ENCODE results near the gene MPG.
A peak's percentile ranks its signal among the peaks of the same experiment; 100 is the strongest.

Gene MPG

GRCh38 chr16:63998-64913 is 13.8 kb upstream of the MPG start:
- TF ChIP-seq CTCF (IDR thresholded peaks at IDR 0.05) = no peak
- H3K27ac Mint-ChIP-seq = no peak overlapping the region
- peaks cover 25% of the 10 kb centered on the region for H3K4me1 Mint-ChIP-seq
- H3K36me3 Mint-ChIP-seq (ENCODE audit: low read depth) = peaks cover 9% of the 10 kb centered on the region
- H3K4me3 Mint-ChIP-seq = no peak overlapping the region
- DNase-seq = no peak
- H3K9me3 Mint-ChIP-seq = no peaks in the 10 kb centered on the region
- H3K27me3 Mint-ChIP-seq (ENCODE audit: low read depth, poor library complexity) = no peaks in the 10 kb centered on the region

- TF ChIP-seq CTCF (IDR thresholded peaks at IDR 0.05) = no peak
- H3K27me3 Mint-ChIP-seq (ENCODE audit: low read depth, poor library complexity) = no peaks in the 10 kb centered on the region
- H3K27ac Mint-ChIP-seq = no peak overlapping the region
- H3K4me3 Mint-ChIP-seq = no peak overlapping the region
- peaks cover 5% of the 10 kb centered on the region for H3K36me3 Mint-ChIP-seq (ENCODE audit: low read depth)
- peaks cover 31% of the 10 kb centered on the region for H3K4me1 Mint-ChIP-seq
- DNase-seq = no peak
- H3K9me3 Mint-ChIP-seq = no peaks in the 10 kb centered on the region
Measured at GRCh38 chr16:64914-65255, 13.1 kb upstream of the MPG start.

DNA sequence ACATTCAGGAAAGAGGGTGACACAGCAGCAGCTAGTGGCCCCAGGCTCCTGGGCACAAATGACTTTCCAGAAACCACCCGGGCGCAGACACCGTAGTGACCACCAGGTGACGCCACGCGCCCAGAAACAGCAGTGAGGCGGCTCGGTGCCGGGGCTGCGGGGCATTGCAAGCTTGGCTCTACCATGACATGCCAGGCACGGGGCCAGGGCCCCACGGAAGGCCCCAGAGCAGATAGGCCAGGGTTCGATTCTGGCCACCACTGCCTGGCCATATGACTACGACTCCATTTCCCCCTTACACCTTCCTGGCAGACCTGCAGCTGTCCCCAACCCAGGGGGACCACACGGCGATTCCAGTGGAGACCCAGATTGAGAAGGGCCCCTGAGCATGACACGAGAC is 12.3 kb upstream of the MPG start:
- Mint-ChIP-seq H3K27me3 (ENCODE audit: low read depth, poor library complexity) (no peaks in the 10 kb centered on the region), H3K4me1 (peaks cover 38% of the 10 kb centered on the region), H3K27ac (no peak overlapping the region), H3K36me3 (ENCODE audit: low read depth) (peaks cover 2% of the 10 kb centered on the region), H3K4me3 (no peak overlapping the region), H3K9me3 (no peaks in the 10 kb centered on the region)
- peak; percentile 87 for DNase-seq
- TF ChIP-seq CTCF (IDR thresholded peaks at IDR 0.05) = peak; percentile 97

GRCh38 chr16:66309-67182 is 11.5 kb upstream of the MPG start:
- no peaks in the 10 kb centered on the region for H3K36me3 Mint-ChIP-seq (ENCODE audit: low read depth)
- H3K27me3 Mint-ChIP-seq (ENCODE audit: low read depth, poor library complexity) = no peaks in the 10 kb centered on the region
- no peak for DNase-seq
- no peak overlapping the region for H3K4me3 Mint-ChIP-seq
- peaks cover 43% of the 10 kb centered on the region for H3K4me1 Mint-ChIP-seq
- no peaks in the 10 kb centered on the region for H3K9me3 Mint-ChIP-seq
- TF ChIP-seq CTCF (IDR thresholded peaks at IDR 0.05) = no peak
- no peak overlapping the region for H3K27ac Mint-ChIP-seq

- Mint-ChIP-seq H3K9me3 (no peaks in the 10 kb centered on the region), H3K27ac (no peak overlapping the region), H3K36me3 (ENCODE audit: low read depth) (no peaks in the 10 kb centered on the region), H3K27me3 (ENCODE audit: low read depth, poor library complexity) (no peaks in the 10 kb centered on the region), H3K4me3 (no peak overlapping the region), H3K4me1 (peaks cover 46% of the 10 kb centered on the region)
- TF ChIP-seq CTCF (IDR thresholded peaks at IDR 0.05) = no peak
- DNase-seq = no peak
Measured at GRCh38 chr16:67183-67791, 10.7 kb upstream of the MPG start.

Data from nephron progenitor cell (in vitro differentiated cells).